ENCODE measurements around the gene SKA3.
"Not testable (repeated sequence)": the region's sequence is repeated elsewhere in the genome, so short reads cannot be mapped to it uniquely, and the experiment has no call there.

The SKA3 gene

DNA sequence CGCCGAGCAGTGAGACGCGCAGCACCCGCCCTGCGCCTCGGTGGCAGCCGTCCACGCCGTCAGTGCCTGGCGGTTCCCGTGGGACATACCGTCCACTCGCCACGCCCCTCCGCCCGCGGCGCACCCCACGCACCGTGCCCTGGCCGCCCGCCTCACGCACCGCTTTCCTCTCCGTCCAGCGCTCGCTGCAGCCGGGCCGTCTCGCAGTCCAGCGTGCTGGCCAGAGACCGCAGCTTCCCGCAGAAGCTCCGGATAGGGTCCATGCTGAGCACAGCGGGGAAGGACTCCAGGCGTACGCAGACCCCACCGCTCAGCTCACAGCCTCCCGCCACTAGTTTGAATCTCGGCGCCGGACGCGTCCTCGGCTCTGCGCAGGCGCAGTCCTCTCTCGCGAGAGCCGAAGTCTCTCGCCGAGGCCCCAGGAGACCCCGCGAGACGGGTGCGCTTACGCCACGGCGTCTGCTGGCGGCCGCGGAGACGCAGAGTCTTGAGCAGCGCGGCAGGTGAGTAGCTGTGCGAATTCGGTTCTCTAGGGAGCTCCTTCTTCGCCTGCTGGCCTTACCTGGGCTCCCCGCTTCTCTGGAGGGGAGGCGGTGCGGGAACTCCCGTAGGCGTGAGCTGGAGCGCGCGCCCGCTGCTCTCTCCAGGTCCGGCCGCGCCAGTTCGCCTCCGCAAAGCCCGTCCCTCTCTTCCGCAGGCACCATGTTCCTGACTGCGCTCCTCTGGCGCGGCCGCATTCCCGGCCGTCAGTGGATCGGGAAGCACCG lies at the start of gene SKA3, which contains the start of gene MRPL57:
Gene SKA3, minus strand, starts transcription at position 338 of the 767 bp plus-strand sequence. Its CDS starts 75 bp downstream, at position 263.
Gene MRPL57, plus strand, starts transcription at position 444 of the 767 bp plus-strand sequence. Its CDS starts 259 bp downstream, at position 703.
- peak; percentile 88 for DNase-seq (ENCODE audit: low read depth, low spot score)

DNA sequence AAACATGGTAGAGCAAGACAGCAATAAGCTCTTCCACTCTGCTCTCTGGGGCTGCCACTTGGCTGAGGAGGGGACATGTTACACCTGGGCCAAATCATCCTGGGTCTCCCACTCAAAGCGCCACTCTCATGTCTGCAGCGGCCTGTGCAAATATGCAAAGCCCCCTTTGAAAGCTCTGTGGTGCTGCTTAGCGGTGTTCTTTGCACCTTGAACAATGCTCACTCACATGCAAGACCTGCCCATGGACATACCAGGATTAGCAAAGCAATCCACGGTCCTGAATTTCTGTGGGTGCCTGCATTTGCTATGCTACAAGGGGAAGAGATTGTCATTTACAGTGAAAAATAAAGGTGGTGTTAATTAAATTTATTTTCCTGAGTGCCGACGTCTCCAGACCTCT lies 48.7 kb upstream of the SKA3 start:
- DNase-seq (ENCODE audit: low read depth, low spot score) = no peak

DNA sequence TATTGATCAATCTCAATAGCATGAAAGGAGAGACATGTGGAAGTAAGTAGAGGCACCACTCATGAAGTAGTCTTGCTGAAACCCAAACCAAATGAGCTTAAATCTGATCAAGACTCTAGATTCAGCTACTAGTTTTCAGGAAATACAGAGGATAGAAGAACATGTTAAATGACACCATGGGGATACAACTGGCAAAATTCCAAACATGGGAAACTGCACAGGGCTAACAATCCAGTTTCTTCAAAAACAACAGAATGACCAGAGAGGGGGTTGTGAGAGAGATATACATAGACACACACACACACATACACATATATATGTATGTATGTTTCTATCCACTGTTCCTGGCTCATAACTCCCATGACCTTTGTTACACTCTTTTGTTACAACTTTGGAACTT lies 44.9 kb upstream of the SKA3 start:
- DNase-seq (ENCODE audit: low read depth, low spot score) = no peak

DNA sequence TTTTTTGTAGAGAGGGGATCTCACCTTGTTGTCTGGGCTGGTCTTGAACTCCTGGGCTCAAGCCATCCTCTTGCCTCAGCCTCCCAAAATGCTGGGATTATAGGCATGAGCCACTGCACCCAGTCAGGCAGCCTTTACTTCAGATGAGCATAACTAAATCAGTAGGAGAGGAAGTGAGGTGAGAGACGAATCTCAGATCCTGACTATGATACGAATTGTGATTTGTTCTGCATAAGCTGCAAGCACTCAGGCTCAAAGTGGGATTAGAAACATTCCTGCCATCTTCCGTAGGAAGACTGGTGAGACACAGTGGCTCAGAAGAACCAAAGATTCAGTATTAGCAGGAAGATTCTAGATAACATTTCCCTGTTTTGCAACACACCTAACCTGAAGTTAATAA lies 43.4 kb upstream of the SKA3 start:
- DNase-seq (ENCODE audit: low read depth, low spot score) = not testable (repeated sequence)

DNA sequence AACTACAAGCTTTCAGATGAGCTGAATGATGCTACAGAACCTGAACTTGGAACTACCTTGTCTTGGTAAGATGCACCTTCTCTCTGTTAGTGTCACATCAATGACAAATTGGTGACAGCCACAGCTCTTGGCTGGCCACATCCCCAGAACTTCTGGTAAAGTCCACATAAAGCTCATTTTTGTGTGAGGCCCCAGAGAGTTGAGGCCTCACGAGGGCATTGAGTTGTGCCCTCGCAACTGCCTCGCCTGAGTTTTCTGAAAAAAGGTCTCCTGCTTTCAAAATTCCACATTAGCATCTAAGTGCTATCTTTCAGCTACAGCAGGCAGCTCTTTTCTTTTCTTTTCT lies 42.7 kb upstream of the SKA3 start:
- no peak for DNase-seq (ENCODE audit: low read depth, low spot score)

DNA sequence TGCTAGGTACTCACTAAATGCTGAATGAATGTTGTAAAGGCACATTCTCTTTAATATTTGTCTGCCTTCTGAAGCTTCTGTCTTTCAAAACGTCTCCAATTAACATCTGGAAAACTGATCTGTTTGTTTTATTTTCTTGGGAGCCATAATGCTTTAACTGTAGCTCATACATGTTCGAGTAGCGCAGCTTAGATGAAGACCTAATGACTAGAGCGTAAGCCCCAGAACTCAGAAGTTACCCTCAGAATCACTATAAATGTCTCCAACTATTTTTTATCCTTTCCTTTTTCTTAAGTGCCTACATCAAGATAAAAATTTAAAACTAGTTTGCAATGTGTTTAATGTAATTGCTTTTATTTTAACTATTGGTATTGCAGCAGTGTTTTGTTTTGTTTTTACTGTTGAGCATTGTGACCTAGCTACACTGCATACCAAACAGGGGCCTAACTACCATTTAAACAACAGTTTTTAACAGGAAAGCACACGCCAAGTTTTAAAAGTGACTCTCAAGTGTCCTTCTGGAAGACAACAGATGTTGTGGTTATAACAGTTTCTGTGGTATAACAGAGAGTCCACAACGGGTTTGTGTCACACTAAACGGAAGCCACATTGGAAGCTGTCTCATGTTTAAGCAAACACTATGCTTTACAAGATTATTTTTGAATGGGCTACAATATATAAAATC lies 42.1 kb upstream of the SKA3 start:
- DNase-seq (ENCODE audit: low read depth, low spot score) = no peak

DNA sequence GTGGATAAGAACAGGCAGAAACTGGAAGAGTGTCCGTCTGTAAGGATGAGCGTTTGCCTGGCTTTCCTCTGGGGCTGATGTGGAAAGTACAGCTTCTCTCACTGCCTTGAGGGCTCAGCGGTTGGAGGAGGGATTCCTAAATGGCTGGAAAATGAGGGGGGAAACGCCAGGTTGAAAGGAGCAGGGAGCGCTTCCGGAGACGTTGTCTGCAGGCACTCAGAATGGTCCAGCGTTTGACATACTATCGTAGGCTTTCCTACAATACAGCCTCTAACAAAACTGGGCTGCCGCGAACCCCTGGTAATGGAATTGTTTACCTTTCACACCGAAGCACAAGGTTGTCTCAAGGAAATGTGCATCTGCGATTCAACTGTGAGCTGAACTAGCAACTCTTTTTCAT lies 40.0 kb upstream of the SKA3 start:
- DNase-seq (ENCODE audit: low read depth, low spot score) = no peak

DNA sequence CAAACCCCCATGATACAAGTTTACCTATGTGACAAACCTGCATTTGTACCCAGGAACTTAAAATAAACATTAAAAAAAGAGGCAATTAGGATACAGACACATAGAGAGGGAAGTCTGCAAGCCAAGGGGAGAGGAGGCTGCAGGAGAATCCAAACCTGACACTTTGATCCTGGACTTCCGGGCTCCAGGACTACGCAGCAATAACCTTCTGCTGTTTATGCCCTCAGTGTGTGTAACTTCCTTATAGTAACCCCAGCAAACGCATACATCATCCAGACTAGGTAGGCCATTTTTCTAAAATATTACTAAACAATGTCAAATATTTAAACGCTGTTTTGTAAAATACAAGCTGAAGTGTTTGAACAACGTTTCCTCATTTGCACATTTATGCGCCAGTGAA lies 39.1 kb upstream of the SKA3 start:
- DNase-seq (ENCODE audit: low read depth, low spot score) = not testable (repeated sequence)

DNA sequence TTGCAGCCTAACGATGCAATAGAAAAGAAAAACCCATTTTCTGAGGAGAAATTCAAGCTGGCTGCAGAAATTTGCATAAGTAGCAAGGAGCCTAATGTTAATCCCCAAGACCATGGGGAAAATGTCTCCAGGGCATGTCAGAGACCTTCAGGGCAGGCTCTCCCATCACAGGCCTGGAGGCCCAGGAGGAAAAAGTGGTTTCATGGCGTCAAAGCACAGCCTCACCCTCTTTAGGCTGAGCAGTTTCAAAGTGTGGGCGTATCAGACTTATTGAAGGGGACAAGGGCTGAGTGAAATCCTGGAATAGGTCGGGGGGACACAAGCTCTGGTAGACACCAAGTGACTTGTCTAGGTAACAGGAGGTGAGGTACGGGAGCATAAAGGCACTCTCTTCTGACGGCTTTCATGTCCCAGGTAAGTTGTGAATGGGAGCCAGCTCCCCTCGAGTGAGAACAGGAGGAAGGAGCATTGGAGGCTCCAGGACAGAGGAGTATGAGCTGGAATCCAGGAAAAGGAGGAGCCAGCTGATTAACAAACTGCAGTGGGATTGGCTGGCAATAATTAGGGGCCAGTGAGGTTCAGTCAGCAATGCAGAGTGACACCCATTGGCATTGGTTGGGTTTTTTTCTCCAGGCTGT lies 35.9 kb upstream of the SKA3 start:
- DNase-seq (ENCODE audit: low read depth, low spot score) = no peak

DNA sequence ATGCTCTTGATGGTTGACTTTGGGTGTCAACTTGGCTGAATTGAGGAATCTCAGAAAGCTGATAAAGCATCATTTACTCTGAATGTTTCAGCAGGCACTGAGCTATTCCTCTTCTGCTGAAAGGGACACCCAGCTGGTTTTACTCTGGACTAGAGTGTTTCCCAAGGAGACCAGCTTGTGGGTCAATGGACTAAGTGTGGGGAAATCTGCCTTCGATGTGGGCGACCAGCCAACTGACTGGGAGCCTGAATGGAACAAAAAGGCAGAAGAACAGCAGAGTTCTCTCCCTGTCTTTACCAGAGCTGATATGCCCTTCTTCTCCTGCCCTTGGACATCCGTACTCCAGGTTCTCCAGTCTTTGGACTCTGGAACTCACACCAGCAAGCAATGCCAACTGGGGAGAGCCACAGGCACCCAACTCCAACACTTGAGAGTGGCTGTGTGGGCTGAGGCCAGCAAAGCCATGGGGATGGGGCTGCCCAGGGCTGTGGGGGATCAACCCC lies 32.4 kb upstream of the SKA3 start:
- no peak for DNase-seq (ENCODE audit: low read depth, low spot score)

DNA sequence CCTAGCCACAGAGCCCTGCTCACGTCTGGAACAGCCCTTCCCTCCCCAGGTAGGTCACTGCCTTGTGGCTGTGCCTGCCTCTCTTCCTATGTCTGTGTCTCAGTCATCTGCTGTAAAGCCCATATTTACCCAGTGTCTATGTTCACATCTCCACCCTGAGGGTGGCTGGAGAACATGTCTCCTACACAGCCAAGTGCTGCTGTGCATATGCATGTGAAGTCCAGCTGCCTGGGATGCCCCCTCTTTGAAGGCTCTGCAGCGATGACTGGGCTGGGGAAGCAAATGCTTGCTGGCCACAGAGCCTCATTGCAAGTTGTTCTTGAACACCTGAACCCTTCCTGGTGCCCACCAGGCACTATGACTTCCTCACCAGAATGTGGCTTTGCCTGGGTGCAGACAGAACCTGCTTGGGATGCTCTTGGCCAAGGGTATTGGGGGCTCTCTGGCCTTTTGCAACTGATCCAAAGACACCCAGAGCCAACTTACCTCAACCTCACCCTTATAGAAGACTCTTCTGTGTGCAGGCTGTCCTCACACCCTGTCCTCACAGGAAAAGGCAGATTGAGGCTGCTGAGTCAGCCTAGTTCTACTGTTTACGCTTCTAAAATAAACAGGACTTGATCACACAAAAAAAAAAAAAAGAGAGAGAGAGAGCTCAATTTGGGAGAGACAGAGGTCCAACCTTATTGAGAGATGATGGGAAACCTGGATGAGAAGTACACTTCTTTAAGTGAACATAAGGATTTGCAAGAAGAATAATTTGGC lies 26.6 kb upstream of the SKA3 start:
- DNase-seq (ENCODE audit: low read depth, low spot score) = no peak

DNA sequence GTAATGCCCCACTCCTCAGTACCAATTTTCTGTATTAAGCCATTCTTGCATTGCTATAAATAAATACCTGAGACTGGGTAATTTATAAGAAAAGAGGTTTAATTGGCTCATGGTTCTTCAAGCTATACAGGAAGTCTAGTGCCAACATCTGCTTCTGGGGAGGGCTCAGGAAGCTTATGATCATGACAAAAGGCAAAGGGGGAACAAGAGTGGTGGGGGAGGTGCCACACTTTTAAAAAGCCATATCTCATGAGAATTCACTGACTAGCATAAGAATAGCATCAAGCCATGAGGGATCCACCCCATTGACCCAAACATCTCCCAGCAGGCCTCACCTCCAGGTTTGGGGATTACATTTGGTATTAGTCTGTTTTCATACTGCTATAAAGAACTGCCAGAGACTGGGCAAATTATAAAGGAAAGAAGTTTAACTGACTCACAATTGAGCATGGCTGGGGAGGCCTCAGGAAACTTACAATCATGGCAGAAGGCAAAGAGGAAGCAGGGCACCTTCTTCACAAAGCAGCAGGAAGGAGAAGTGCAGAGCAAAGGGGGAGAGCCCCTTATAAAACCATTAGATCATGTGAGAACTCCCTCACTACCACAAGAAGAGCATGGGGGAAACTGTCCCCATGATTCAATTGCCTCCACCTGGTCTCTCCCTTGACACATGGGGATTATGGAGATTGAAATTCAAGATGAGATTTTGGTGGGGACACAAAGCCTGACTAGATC lies 25.3 kb upstream of the SKA3 start:
- not testable (repeated sequence) for DNase-seq (ENCODE audit: low read depth, low spot score)

DNA sequence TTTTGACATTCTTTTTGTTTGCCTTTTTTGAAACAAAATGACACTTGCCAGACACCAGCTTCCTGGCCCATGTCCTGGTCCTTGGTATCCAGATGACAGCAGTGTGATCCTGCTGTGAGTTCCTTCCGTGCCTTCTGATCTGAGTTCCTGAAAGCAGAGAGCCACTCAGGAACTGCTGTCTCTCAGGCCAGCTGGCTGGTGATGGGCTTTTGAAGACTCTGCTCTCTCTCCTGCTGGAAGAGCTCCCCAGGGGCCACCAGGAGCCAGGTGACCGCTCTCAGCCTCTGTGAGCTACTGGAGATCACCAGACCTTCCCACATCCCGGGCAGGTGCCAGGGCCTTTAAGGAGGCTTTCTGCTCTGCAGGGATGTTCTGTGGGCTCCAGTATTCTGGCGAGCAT lies 22.0 kb upstream of the SKA3 start:
- DNase-seq (ENCODE audit: low read depth, low spot score) = not testable (repeated sequence)

DNA sequence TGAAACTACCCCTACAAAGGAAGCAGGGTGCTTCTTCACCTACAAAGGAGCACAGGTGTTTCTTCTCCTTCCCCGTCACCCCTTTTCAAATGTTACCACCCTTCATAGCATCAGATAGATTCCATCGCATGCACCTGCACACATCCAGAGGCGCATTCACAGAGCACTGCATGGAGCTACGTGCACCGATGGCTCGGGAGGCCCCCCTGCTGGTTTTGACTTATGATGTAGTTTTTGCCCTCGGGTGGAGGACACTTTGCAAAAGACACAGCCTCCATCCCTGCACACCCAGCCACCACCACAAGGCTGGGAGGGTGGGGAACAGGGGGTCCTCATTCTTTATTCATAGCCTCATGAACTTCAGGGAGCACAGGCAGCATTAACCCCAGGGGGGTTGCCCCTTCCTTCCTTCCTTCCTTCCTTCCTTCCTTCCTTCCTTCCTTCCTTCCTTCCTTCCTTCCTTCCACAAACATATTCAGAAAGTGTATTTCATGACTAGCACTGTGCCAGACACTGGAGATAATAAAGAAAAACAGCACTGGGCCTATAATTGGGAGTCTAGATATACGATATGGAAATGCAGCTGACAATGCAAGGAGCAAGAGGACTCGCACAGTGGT lies 21.4 kb upstream of the SKA3 start:
- not testable (repeated sequence) for DNase-seq (ENCODE audit: low read depth, low spot score)

DNA sequence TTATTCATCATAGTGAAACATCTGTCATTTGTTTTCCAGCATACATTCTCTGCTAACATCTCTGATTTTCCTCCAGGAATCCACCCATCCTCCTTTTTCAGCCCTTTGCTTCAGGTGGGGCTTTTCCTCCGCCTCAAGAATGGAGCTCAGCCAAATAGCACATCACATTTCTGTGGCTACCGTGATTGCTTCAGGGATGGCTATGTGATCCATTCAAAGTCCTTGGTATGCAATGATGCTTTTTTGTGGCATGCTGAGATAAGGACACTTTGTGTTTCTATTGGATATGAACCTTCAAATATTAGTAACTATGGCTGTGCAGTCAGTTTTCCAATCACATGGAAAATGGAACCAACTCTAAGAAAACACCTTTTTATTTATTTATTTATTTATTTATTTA lies 18.4 kb upstream of the SKA3 start:
- DNase-seq (ENCODE audit: low read depth, low spot score) = not testable (repeated sequence)

DNA sequence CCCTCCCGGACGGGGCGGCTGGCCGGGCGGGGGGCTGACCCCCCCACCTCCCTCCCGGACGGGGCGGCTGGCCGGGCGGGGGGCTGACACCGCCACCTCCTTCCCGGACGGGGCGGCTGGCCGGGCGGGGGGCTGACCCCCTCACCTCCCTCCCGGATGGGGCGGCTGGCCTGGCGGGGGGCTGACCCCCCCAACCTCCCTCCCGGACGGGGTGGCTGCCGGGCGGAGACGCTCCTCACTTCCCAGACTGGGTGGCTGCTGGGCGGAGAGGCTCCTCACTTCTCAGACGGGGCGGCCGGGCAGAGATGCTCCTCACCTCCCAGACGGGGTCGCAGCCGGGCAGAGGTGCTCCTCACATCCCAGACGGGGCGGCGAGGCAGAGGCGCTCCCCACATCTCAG lies 10.1 kb upstream of the SKA3 start:
- DNase-seq (ENCODE audit: low read depth, low spot score) = not testable (repeated sequence)

DNA sequence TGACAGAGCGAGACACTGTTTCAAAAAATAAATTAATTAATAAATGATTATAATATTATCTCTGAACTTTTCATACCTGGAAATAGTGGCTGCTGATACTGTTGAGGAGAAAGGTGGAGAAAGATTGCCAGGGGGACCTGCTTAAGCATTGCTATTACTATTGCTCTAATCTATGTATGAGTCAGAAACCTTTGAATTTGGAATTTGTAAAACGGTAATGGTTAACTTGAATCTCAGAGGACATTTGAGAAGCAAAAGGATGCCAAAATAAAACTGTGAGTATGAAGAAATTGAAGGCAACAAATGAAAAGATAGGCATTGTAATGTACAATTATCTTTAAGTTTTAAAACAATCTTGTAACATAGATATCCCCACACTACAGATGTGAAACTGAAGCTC lies 5.3 kb upstream of the SKA3 start:
- DNase-seq (ENCODE audit: low read depth, low spot score) = no peak

DNA sequence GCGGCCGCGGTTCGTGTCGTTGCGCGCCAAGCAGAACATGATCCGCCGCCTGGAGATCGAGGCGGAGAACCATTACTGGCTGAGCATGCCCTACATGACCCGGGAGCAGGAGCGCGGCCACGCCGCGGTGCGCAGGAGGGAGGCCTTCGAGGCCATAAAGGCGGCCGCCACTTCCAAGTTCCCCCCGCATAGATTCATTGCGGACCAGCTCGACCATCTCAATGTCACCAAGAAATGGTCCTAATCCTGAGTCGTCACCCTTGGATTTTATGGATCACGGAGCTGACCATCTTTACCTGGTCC lies 581 bp upstream of the SKA3 start:
- no peak for DNase-seq (ENCODE audit: low read depth, low spot score)

DNA sequence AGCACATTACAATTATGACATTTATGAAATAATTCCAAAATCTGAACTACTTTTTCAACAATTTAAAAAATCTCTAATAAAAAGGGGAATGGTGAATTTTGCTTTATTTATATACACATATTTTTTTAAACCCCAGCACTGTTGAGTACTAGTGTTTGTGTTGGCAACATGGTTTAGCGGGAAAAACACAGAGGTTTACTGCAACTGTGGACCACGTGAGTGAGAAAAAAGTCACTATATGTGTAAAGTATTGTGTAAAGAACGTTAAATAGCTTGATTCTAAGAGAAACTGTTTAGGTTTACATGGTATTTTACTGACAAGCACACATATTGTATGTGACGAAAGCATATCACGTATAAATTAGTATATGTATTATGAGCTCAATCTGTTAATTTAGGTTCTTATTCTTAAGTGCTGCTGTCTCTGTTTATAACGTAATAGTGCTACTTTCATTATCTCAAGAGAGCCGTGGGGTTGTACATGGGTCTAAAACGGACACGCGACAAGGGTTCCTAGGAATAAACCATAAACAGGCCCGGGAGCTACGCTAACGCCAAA lies 617 bp downstream of the SKA3 start:
- DNase-seq (ENCODE audit: low read depth, low spot score) = no peak

DNA sequence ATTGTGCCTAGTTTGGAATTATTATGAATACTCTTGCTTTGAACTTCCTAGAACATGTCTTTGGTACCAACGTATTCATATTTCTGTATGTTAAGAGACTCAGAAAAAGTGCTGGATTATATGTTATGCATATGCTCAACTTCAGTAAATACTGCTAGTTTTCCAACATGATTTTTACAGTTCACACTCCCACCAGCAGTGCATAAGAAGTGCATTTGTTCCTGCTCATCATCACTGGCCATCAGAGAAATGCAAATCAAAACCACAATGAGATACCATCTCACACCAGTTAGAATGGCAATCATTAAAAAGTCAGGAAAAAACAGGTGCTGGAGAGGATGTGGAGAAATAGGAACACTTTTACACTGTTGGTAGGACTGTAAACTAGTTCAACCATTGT lies 2.6 kb downstream of the SKA3 start:
- not testable (repeated sequence) for DNase-seq (ENCODE audit: low read depth, low spot score)

All from activated naive CD8-positive, alpha-beta T cell treated with anti-CD3 and anti-CD28 coated beads, Interleukin-2, amount 50 U/mL, for 16 hours (primary cell).